Endothelial cell of umbilical vein (primary cell): ENCODE results near the gene AMIGO1. TPM values are rescaled to one million over a fixed set of nuclear protein-coding genes. Genes with fewer than 3 reads are reported as not detected.

Experiments used
- BruUV-seq: library from RNA; stranded (reverse); fragments of 400-500 nt; replicated peaks from 2 replicates; lab custom pipeline; 2021; lab: Mats Ljungman, UMichigan
- CTCF ChIA-PET: fragments of 300-600, 350-600 bp; sonication (Branson Sonifier 250); formaldehyde crosslinking; loops from one replicate; lab custom pipeline; 2021; ENCODE audit warnings: antibody characterized with exemption, inconsistent platforms; lab: Charles Lee
- POLR2A ChIA-PET: fragments of 300-600, 350-600 bp; sonication (Branson Sonifier 250); formaldehyde crosslinking; loops from one replicate; lab custom pipeline; 2021; ENCODE audit warnings: antibody characterized with exemption, inconsistent platforms; lab: Charles Lee
- DNase-seq: peaks from one replicate; pipeline ENCODE4 v3.0.0-alpha.2; 2011; ENCODE audit warnings: low read depth, low spot score
- FAIRE-seq: peaks from 2 replicates; lab custom pipeline; 2011; peaks lifted over from hg19 to GRCh38; lab: Jason Lieb, UNC
- H2AFZ ChIP-seq: 2 replicates; pipeline ENCODE4 v1.6.0; 2012; ENCODE audit warnings: low read depth, low read length, control low read depth, inconsistent platforms
- H3K27ac ChIP-seq: 2 replicates; pipeline ENCODE4 v1.5.1; 2011; ENCODE audit warnings: low read depth, mild to moderate bottlenecking, control low read depth, low read length, moderate library complexity; ENCODE audit not compliant: insufficient read depth
- H3K27me3 ChIP-seq, 2 experiments: 2 replicates each; pipeline versions ENCODE4 v1.6.0 to v1.6.1; 2011; ENCODE audit warnings: low read length in 2 of 2, mixed read lengths in 1 of 2; ENCODE audit not compliant: control insufficient read depth in 2 of 2, insufficient read depth in 2 of 2
- H3K36me3 ChIP-seq, 2 experiments: 2 replicates in 1 of 2; 3 replicates in 1 of 2; pipeline ENCODE4 v1.5.1; 2011; ENCODE audit warnings: low read length in 2 of 2, mild to moderate bottlenecking in 1 of 2, moderate library complexity in 1 of 2; ENCODE audit not compliant: control insufficient read depth in 2 of 2, insufficient read depth in 2 of 2; ENCODE audit errors: extremely low read depth in 1 of 2
- H3K4me1 ChIP-seq: 3 replicates; pipeline ENCODE4 v1.5.1; 2011; ENCODE audit warnings: mild to moderate bottlenecking, low read length; ENCODE audit not compliant: control insufficient read depth, insufficient read depth; ENCODE audit errors: extremely low read depth
- H3K4me2 ChIP-seq: 2 replicates; pipeline ENCODE4 v1.6.1; 2011; ENCODE audit warnings: low read length, control low read depth, mixed read lengths; ENCODE audit not compliant: insufficient read depth
- H3K4me3 ChIP-seq, 3 experiments: fragments of 200-600 bp in 1 of 3; sonication (generic), shearing (Covaris generic) in 1 of 3; replicated peaks in 1 of 3; 2 replicates each; pipeline ENCODE4 v1.5.1; 2011 to 2016; ENCODE audit warnings: control low read depth in 3 of 3, low read length in 3 of 3, mild to moderate bottlenecking in 2 of 3, inconsistent platforms in 1 of 3, low read depth in 1 of 3, moderate library complexity in 1 of 3; ENCODE audit not compliant: insufficient read depth in 1 of 3
- H3K79me2 ChIP-seq: 2 replicates; pipeline ENCODE4 v1.6.0; 2012; ENCODE audit warnings: low read length, inconsistent platforms; ENCODE audit not compliant: control insufficient read depth, insufficient read depth
- H3K9ac ChIP-seq: replicated peaks from 2 replicates; pipeline ENCODE3; 2011; ENCODE audit warnings: low read length, control low read depth; ENCODE audit not compliant: insufficient read depth; ENCODE audit errors: extremely low read depth
- H3K9me1 ChIP-seq: replicated peaks from 3 replicates; pipeline ENCODE4 v1.6.0; 2011; ENCODE audit warnings: mild to moderate bottlenecking, low read length; ENCODE audit not compliant: control insufficient read depth, insufficient read depth; ENCODE audit errors: extremely low read depth
- H3K9me3 ChIP-seq: replicated peaks from 2 replicates; pipeline ENCODE4 v1.5.1; 2012; ENCODE audit warnings: low read length, inconsistent platforms; ENCODE audit not compliant: control insufficient read depth, insufficient read depth
- H4K20me1 ChIP-seq: replicated peaks from 2 replicates; pipeline ENCODE3; 2011; ENCODE audit warnings: mild to moderate bottlenecking, low read length; ENCODE audit not compliant: control insufficient read depth, insufficient read depth; ENCODE audit errors: extremely low read depth
- CTCF ChIP-seq, 2 donors: IDR thresholded peaks; 1 replicate in 1 of 2; 2 replicates in 1 of 2; pipeline ENCODE4 v1.5.1; 2011; ENCODE audit warnings: low read length in 2 of 2, mild to moderate bottlenecking in 2 of 2, moderate library complexity in 2 of 2, control low read depth in 1 of 2, inconsistent platforms in 1 of 2, low read depth in 1 of 2; ENCODE audit not compliant: insufficient read depth in 1 of 2; ENCODE audit errors: extremely low read depth in 1 of 2
- EZH2 ChIP-seq: IDR thresholded peaks from 2 replicates; pipeline ENCODE4 v1.6.1; 2012; ENCODE audit warnings: borderline replicate concordance, low read depth, mild to moderate bottlenecking, moderate library complexity, low read length, inconsistent platforms; ENCODE audit not compliant: severe bottlenecking
- FOS ChIP-seq: IDR thresholded peaks from 2 replicates; pipeline ENCODE4 v1.6.1; 2011; ENCODE audit warnings: mild to moderate bottlenecking, low read length, moderate library complexity, borderline replicate concordance; ENCODE audit not compliant: insufficient read depth
- GATA2 ChIP-seq: IDR thresholded peaks from 2 replicates; pipeline ENCODE4 v1.7.0; 2011; ENCODE audit warnings: low read depth, mild to moderate bottlenecking, moderate library complexity, mixed read lengths, low read length; ENCODE audit not compliant: insufficient read length, insufficient read depth
- JUN ChIP-seq: IDR thresholded peaks from 2 replicates; pipeline ENCODE4 v1.6.1; 2011; ENCODE audit warnings: borderline replicate concordance, low read depth; ENCODE audit not compliant: insufficient read length, insufficient read depth
- MAX ChIP-seq: IDR thresholded peaks from 2 replicates; pipeline ENCODE4 v1.6.1; 2011; ENCODE audit not compliant: insufficient read depth, insufficient read length
- MYC ChIP-seq: IDR thresholded peaks from one replicate; pipeline ENCODE4 v1.6.1; 2011; ENCODE audit warnings: mild to moderate bottlenecking, low read depth, low read length
- POLR2A ChIP-seq: IDR thresholded peaks from 2 replicates; pipeline ENCODE4 v1.6.1; 2012; ENCODE audit warnings: low read depth, mild to moderate bottlenecking, control low read depth, low read length
- POLR2AphosphoS5 ChIP-seq: IDR thresholded peaks from 2 replicates; pipeline ENCODE4 v1.6.1; 2012; ENCODE audit warnings: low read depth, mild to moderate bottlenecking, control low read depth, low read length, moderate library complexity; ENCODE audit not compliant: insufficient read depth
- dilution Hi-C: fragments of 300-500 bp; cut with MboI; formaldehyde crosslinking; loops from one replicate; pipeline ENCODE4 v1.15.0; 2019; ENCODE audit warnings: low sequenced_read_pairs; ENCODE audit not compliant: extremely low pct_ligation_motif_present
- intact Hi-C: fragments of 100-400 bp; cut with micrococcal nuclease; formaldehyde crosslinking; loops from one replicate; pipeline ENCODE4 v1.10.0; 2022
- polyA plus RNA-seq, 4 experiments: library from polyadenylated mRNA; depleted of rRNA in 3 of 4; stranded (reverse) in 3 of 4; unstranded in 1 of 4; fragments of >200 nt; gene quantifications; 2 replicates each; pipeline versions ENCODE4 v1.2.1 to v1.2.3, GENCODE V29; 2011 to 2012; ENCODE audit warnings: missing spikeins in 1 of 4
- total RNA-seq: library from RNA; stranded (reverse); gene quantifications from 2 replicates; pipeline ENCODE4 v1.2.3, GENCODE V29; 2021

The AMIGO1 gene
- total and polyA plus RNA-seq, 2 donors (not counting 3 experiments of a cell fraction or from before 2014, with no cell fraction given), result 0.80 to 0.88 TPM

GRCh38 chr1:109523706-109524105, 14.2 kb upstream of the AMIGO1 start:
- TF ChIP-seq CTCF (IDR thresholded peaks at IDR 0.05; ENCODE audit: extremely low read depth in 1 of 2, insufficient read depth in 1 of 2, low read depth in 1 of 2, low read length in 2 of 2), result no peak
- TF ChIP-seq FOS, result no peak
- TF ChIP-seq MYC, result no peak
- TF ChIP-seq MAX, result no peak
- TF ChIP-seq POLR2AphosphoS5, result no peak
- TF ChIP-seq GATA2, result no peak
- no peak for TF ChIP-seq JUN
- no peak for TF ChIP-seq EZH2
- TF ChIP-seq POLR2A, result no peak

More at GRCh38 chr1:109523706-109524105, 14.2 kb upstream of the AMIGO1 start:
- Histone ChIP-seq H3K36me3 (no peaks in the 10 kb centered on the region), H3K27me3 (peaks cover 18 to 28% of the 10 kb centered on the region in 2 experiments), H3K9ac (no peak overlapping the region), H3K4me3 (no peak overlapping the region), H2AFZ (no peak overlapping the region), H3K9me1 (no peaks in the 10 kb centered on the region), H3K9me3 (no peaks in the 10 kb centered on the region), H3K27ac (no peak overlapping the region), H3K79me2 (no peaks in the 10 kb centered on the region), H3K4me2 (no peak overlapping the region), H3K4me1 (no peaks in the 10 kb centered on the region), H4K20me1 (no peaks in the 10 kb centered on the region)
- CTCF ChIA-PET, result interaction anchor here (3.1 to 18.7 kb wide), 2 partner anchors 9 to 24 kb away, joined by 22 to 955 read pairs; partner anchors contain the start of genes AMIGO1 and CYB561D1
- DNase-seq, result no peak
- intact Hi-C loops (no loop called here), dilution Hi-C loops (no loop called here)
- no peak for FAIRE-seq
- no TSS peak for BruUV-seq
- POLR2A ChIA-PET, result no interaction called here
